HepG2 (cell line): ENCODE results near the gene GDF15. TPM values are rescaled to one million over a fixed set of nuclear protein-coding genes. Genes with fewer than 3 reads are reported as not detected.

Source experiments
- ARID2 ChIP-seq: sonication (generic); formaldehyde crosslinking; IDR thresholded peaks from 2 replicates; pipeline ENCODE4 v1.8.1; 2022; ENCODE audit warnings: mild to moderate bottlenecking, missing genetic modification reagents, borderline replicate concordance
- ELF3 ChIP-seq: IDR thresholded peaks from 2 replicates; pipeline ENCODE4 v1.6.1; 2016; ENCODE audit warnings: missing genetic modification reagents, missing compliant biosample characterization
- HIVEP1 ChIP-seq: sonication (generic); formaldehyde crosslinking; IDR thresholded peaks from 2 replicates; pipeline ENCODE4 v1.4.0; 2020; ENCODE audit warnings: mild to moderate bottlenecking, missing genetic modification reagents
- SALL1 ChIP-seq: sonication (generic); formaldehyde crosslinking; IDR thresholded peaks from 2 replicates; pipeline ENCODE4 v1.8.0; 2022; ENCODE audit warnings: mild to moderate bottlenecking, missing genetic modification reagents
- SMAD1 ChIP-seq: sonication (generic); formaldehyde crosslinking; IDR thresholded peaks from 2 replicates; pipeline ENCODE4 v1.4.0; 2020; ENCODE audit warnings: missing genetic modification reagents, low read depth, mild to moderate bottlenecking, borderline replicate concordance
- SMAD9 ChIP-seq: sonication (generic); formaldehyde crosslinking; IDR thresholded peaks from 2 replicates; pipeline ENCODE4 v1.5.1; 2020; ENCODE audit warnings: mild to moderate bottlenecking, missing genetic modification reagents
- ZNF10 ChIP-seq: sonication (generic); formaldehyde crosslinking; IDR thresholded peaks from 2 replicates; pipeline ENCODE4 v1.4.0; 2020; ENCODE audit warnings: mild to moderate bottlenecking, low read depth, missing genetic modification reagents, borderline replicate concordance
- ZNF530 ChIP-seq: sonication (generic); formaldehyde crosslinking; IDR thresholded peaks from 2 replicates; pipeline ENCODE4 v1.5.0; 2020; ENCODE audit warnings: low read depth, mild to moderate bottlenecking, missing genetic modification reagents
- ZNF543 ChIP-seq: sonication (generic); formaldehyde crosslinking; IDR thresholded peaks from 2 replicates; pipeline ENCODE4 v1.4.0; 2020; ENCODE audit warnings: mild to moderate bottlenecking, missing genetic modification reagents
- ZNF564 ChIP-seq: sonication (generic); formaldehyde crosslinking; IDR thresholded peaks from 2 replicates; pipeline ENCODE4 v1.8.1; 2023; ENCODE audit warnings: mild to moderate bottlenecking, missing genetic modification reagents
- ZNF775 ChIP-seq: sonication (generic); formaldehyde crosslinking; IDR thresholded peaks from 2 replicates; pipeline ENCODE4 v1.4.0; 2020; ENCODE audit warnings: missing genetic modification reagents, mild to moderate bottlenecking, moderate library complexity, borderline replicate concordance
- ZSCAN12 ChIP-seq: sonication (generic); formaldehyde crosslinking; IDR thresholded peaks from 2 replicates; pipeline ENCODE4 v1.9.0; 2021; ENCODE audit warnings: mild to moderate bottlenecking, missing genetic modification reagents
- polyA plus RNA-seq, 8 experiments: library from polyadenylated mRNA; depleted of rRNA in 3 of 8; stranded (reverse) in 7 of 8; unstranded in 1 of 8; fragments of >200 nt; fragmentation: Illumina TruSeq in 4 of 8; extraction: Trizol in 4 of 8; gene quantifications; 2 replicates each; pipeline versions ENCODE4 v1.2.1 to v1.2.3, GENCODE V29; 2011 to 2016; ENCODE audit warnings: low read depth in 4 of 8, missing spikeins in 1 of 8, mixed read lengths in 1 of 8; ENCODE audit not compliant: insufficient read depth in 1 of 8
- total RNA-seq, 5 experiments: library from RNA; depleted of rRNA; stranded (reverse); fragments of >200 nt; fragmentation: Illumina TruSeq; extraction: Trizol; gene quantifications; 2 replicates each; pipeline ENCODE4 v1.2.3, GENCODE V29; 2016; ENCODE audit warnings: low read depth in 1 of 5
- TF ChIP-seq, protein P1 (sequence below): sonication (generic); formaldehyde crosslinking; IDR thresholded peaks from 2 replicates; pipeline ENCODE4 v1.5.0; 2020; ENCODE audit warnings: mild to moderate bottlenecking, missing genetic modification reagents
- TF ChIP-seq, protein P2 (sequence below): fragments of 450-650 bp; IDR thresholded peaks from 2 replicates; pipeline ENCODE4 v1.6.1; 2017
- TF ChIP-seq, protein P3 (sequence below): sonication (generic); formaldehyde crosslinking; IDR thresholded peaks from 2 replicates; pipeline ENCODE4 v1.5.0; 2020; ENCODE audit warnings: missing genetic modification reagents
- TF ChIP-seq, protein P4 (sequence below): sonication (generic); formaldehyde crosslinking; IDR thresholded peaks from 2 replicates; pipeline ENCODE4 v1.4.0; 2020; ENCODE audit warnings: missing genetic modification reagents, borderline replicate concordance
- TF ChIP-seq, protein P5 (sequence below): sonication (generic); formaldehyde crosslinking; IDR thresholded peaks from 2 replicates; pipeline ENCODE4 v1.4.0; 2020; ENCODE audit warnings: mild to moderate bottlenecking, missing genetic modification reagents

Gene GDF15
- total and polyA plus RNA-seq, 2 of the 13 experiments (the other 11 are each of a cell fraction or from before 2014, with no cell fraction given), result 146 to 422 TPM

DNA sequence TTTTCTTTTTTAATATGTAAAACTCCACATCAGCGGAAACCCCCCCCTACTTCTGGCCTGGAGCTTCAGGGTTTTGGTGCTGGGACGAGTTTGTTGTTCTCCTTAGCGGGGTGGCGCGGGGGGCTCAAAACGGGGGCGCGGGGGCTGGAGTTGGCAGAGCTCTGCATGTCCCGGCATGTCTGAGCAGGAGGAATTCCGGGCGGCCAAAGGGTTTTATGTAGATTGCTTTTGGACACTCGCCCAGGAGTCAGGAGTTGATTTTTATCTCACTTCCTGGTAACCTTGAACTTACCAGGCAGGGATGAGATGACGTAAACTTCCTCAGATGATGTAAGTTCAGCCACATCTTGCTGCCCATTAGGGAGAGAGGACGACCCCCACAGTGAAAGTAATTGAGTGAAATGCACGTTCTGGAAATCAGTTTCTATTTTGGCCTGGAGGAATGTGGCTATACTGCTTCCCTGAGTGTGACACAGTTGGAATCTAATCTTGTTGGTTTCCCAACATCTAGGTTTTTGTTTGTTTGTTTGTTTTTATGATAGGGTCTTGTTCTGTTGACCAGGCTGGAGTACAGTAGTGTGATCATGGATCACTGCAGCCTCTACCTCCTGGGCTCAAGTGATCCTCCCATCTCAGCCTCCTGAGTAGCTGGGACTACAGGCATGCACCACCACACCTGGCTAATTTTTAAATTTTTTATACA, 21.0 kb upstream of the GDF15 start (continued):
- TF ChIP-seq, protein P1, sequence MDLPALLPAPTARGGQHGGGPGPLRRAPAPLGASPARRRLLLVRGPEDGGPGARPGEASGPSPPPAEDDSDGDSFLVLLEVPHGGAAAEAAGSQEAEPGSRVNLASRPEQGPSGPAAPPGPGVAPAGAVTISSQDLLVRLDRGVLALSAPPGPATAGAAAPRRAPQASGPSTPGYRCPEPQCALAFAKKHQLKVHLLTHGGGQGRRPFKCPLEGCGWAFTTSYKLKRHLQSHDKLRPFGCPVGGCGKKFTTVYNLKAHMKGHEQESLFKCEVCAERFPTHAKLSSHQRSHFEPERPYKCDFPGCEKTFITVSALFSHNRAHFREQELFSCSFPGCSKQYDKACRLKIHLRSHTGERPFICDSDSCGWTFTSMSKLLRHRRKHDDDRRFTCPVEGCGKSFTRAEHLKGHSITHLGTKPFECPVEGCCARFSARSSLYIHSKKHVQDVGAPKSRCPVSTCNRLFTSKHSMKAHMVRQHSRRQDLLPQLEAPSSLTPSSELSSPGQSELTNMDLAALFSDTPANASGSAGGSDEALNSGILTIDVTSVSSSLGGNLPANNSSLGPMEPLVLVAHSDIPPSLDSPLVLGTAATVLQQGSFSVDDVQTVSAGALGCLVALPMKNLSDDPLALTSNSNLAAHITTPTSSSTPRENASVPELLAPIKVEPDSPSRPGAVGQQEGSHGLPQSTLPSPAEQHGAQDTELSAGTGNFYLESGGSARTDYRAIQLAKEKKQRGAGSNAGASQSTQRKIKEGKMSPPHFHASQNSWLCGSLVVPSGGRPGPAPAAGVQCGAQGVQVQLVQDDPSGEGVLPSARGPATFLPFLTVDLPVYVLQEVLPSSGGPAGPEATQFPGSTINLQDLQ (CRISPR knock-in tag), result no peak
- peak; percentile 99 for TF ChIP-seq ELF3 (CRISPR knock-in tag)
- no peak for TF ChIP-seq SMAD1 (CRISPR knock-in tag)
- TF ChIP-seq ZSCAN12 (CRISPR knock-in tag), result no peak
- no peak; the same call in 1 of the 2 replicates for TF ChIP-seq HIVEP1 (CRISPR knock-in tag)
- TF ChIP-seq, protein P2, sequence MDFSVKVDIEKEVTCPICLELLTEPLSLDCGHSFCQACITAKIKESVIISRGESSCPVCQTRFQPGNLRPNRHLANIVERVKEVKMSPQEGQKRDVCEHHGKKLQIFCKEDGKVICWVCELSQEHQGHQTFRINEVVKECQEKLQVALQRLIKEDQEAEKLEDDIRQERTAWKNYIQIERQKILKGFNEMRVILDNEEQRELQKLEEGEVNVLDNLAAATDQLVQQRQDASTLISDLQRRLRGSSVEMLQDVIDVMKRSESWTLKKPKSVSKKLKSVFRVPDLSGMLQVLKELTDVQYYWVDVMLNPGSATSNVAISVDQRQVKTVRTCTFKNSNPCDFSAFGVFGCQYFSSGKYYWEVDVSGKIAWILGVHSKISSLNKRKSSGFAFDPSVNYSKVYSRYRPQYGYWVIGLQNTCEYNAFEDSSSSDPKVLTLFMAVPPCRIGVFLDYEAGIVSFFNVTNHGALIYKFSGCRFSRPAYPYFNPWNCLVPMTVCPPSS, result no peak
- TF ChIP-seq ZNF530 (CRISPR knock-in tag), result no peak
- TF ChIP-seq ZNF564 (CRISPR knock-in tag), result no peak
- no peak for TF ChIP-seq ZNF543
- TF ChIP-seq, protein P3, sequence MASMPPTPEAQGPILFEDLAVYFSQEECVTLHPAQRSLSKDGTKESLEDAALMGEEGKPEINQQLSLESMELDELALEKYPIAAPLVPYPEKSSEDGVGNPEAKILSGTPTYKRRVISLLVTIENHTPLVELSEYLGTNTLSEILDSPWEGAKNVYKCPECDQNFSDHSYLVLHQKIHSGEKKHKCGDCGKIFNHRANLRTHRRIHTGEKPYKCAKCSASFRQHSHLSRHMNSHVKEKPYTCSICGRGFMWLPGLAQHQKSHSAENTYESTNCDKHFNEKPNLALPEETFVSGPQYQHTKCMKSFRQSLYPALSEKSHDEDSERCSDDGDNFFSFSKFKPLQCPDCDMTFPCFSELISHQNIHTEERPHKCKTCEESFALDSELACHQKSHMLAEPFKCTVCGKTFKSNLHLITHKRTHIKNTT (CRISPR knock-in tag), result no peak
- TF ChIP-seq, protein P4, sequence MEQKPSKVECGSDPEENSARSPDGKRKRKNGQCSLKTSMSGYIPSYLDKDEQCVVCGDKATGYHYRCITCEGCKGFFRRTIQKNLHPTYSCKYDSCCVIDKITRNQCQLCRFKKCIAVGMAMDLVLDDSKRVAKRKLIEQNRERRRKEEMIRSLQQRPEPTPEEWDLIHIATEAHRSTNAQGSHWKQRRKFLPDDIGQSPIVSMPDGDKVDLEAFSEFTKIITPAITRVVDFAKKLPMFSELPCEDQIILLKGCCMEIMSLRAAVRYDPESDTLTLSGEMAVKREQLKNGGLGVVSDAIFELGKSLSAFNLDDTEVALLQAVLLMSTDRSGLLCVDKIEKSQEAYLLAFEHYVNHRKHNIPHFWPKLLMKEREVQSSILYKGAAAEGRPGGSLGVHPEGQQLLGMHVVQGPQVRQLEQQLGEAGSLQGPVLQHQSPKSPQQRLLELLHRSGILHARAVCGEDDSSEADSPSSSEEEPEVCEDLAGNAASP (CRISPR knock-in tag), result peak; percentile 95
- no peak for TF ChIP-seq SMAD9
- TF ChIP-seq SALL1 (CRISPR knock-in tag), result peak; percentile 61; the same call in 1 of the 2 replicates
- TF ChIP-seq ZNF775 (CRISPR knock-in tag), result no peak
- no peak for TF ChIP-seq ZNF10 (CRISPR knock-in tag)
- TF ChIP-seq, protein P5, sequence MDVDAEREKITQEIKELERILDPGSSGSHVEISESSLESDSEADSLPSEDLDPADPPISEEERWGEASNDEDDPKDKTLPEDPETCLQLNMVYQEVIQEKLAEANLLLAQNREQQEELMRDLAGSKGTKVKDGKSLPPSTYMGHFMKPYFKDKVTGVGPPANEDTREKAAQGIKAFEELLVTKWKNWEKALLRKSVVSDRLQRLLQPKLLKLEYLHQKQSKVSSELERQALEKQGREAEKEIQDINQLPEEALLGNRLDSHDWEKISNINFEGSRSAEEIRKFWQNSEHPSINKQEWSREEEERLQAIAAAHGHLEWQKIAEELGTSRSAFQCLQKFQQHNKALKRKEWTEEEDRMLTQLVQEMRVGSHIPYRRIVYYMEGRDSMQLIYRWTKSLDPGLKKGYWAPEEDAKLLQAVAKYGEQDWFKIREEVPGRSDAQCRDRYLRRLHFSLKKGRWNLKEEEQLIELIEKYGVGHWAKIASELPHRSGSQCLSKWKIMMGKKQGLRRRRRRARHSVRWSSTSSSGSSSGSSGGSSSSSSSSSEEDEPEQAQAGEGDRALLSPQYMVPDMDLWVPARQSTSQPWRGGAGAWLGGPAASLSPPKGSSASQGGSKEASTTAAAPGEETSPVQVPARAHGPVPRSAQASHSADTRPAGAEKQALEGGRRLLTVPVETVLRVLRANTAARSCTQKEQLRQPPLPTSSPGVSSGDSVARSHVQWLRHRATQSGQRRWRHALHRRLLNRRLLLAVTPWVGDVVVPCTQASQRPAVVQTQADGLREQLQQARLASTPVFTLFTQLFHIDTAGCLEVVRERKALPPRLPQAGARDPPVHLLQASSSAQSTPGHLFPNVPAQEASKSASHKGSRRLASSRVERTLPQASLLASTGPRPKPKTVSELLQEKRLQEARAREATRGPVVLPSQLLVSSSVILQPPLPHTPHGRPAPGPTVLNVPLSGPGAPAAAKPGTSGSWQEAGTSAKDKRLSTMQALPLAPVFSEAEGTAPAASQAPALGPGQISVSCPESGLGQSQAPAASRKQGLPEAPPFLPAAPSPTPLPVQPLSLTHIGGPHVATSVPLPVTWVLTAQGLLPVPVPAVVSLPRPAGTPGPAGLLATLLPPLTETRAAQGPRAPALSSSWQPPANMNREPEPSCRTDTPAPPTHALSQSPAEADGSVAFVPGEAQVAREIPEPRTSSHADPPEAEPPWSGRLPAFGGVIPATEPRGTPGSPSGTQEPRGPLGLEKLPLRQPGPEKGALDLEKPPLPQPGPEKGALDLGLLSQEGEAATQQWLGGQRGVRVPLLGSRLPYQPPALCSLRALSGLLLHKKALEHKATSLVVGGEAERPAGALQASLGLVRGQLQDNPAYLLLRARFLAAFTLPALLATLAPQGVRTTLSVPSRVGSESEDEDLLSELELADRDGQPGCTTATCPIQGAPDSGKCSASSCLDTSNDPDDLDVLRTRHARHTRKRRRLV (CRISPR knock-in tag), result no peak
- TF ChIP-seq ARID2 (CRISPR knock-in tag), result 0 out of 2 replicates have a peak, but pooled peaks have one; percentile 71
